NCI-H82 treated with DMSO at 0.1 percent for 48 hours (cell line): ENCODE measurements around the gene EFHD1.
"Not testable (repeated sequence)": the region's sequence is repeated elsewhere in the genome, so short reads cannot be mapped to it uniquely, and the experiment has no call there.

Experiments
- DNase-seq: peaks from one replicate; lab custom pipeline; 2025; ENCODE audit not compliant: unreplicated experiment; lab: John Stamatoyannopoulos, UW

The EFHD1 gene

GRCh38 chr2:232647261-232647660, 13.9 kb downstream of the EFHD1 start:
- no peak for DNase-seq

- DNase-seq: no peak
Measured at GRCh38 chr2:232649033-232649432, 15.6 kb downstream of the EFHD1 start.

GRCh38 chr2:232652505-232652851, 19.1 kb downstream of the EFHD1 start:
- no peak for DNase-seq

GRCh38 chr2:232653441-232653840, 20.0 kb downstream of the EFHD1 start:
- no peak for DNase-seq

GRCh38 chr2:232655392-232655791, 22.0 kb downstream of the EFHD1 start:
- DNase-seq: no peak

GRCh38 chr2:232658217-232658785, 24.9 kb downstream of the EFHD1 start:
- no peak for DNase-seq

GRCh38 chr2:232659359-232659758, 26.0 kb downstream of the EFHD1 start:
- DNase-seq: no peak

GRCh38 chr2:232662486-232663260, 29.3 kb downstream of the EFHD1 start:
- no peak for DNase-seq

GRCh38 chr2:232666051-232666805, 32.8 kb downstream of the EFHD1 start:
- no peak for DNase-seq

- no peak for DNase-seq
Measured at GRCh38 chr2:232667989-232668583, 34.7 kb downstream of the EFHD1 start.

- no peak for DNase-seq
Measured at GRCh38 chr2:232668805-232669444, 35.5 kb downstream of the EFHD1 start.

GRCh38 chr2:232672588-232672987, 39.2 kb downstream of the EFHD1 start:
- DNase-seq: no peak

GRCh38 chr2:232674491-232674890, 41.1 kb downstream of the EFHD1 start:
- DNase-seq: no peak

GRCh38 chr2:232675381-232675780, 42.0 kb downstream of the EFHD1 start:
- no peak for DNase-seq

GRCh38 chr2:232680006-232680405, 46.6 kb downstream of the EFHD1 start:
- no peak for DNase-seq

- no peak for DNase-seq
Measured at GRCh38 chr2:232681527-232681926, 48.1 kb downstream of the EFHD1 start.

- DNase-seq: no peak
Measured at GRCh38 chr2:232683368-232683767, 50.0 kb downstream of the EFHD1 start.

GRCh38 chr2:232685391-232685790, 52.0 kb downstream of the EFHD1 start:
- not testable (repeated sequence) for DNase-seq

GRCh38 chr2:232687382-232688160, 54.2 kb downstream of the EFHD1 start:
- no peak for DNase-seq

- no peak for DNase-seq
Measured at GRCh38 chr2:232688201-232688600, 54.8 kb downstream of the EFHD1 start.
